ENCODE measurements around the gene PIP4K2B.
"Not testable (repeated sequence)": the region's sequence is repeated elsewhere in the genome, so short reads cannot be mapped to it uniquely, and the experiment has no call there.

PIP4K2B gene

GRCh38 chr17:38730526-38731379 lies 68.6 kb downstream of the PIP4K2B start:
- no peak for DNase-seq (ENCODE audit: low read depth in 2 of 2)

- peak; percentile 58 to 88 for DNase-seq (ENCODE audit: low read depth in 2 of 2)
Observed at GRCh38 chr17:38729886-38730525, 69.3 kb downstream of the PIP4K2B start, which contains the start of gene CISD3. CISD3 (plus strand) TSS chr17:38730341; CDS start chr17:38730359, 18 bp downstream.

GRCh38 chr17:38729368-38729885 lies 69.9 kb downstream of the PIP4K2B start:
- DNase-seq (ENCODE audit: low read depth in 2 of 2) = no peak

- peak; percentile 74 to 81 for DNase-seq (ENCODE audit: low read depth in 2 of 2)
Observed at GRCh38 chr17:38728290-38728831, 71.0 kb downstream of the PIP4K2B start.

GRCh38 chr17:38727736-38728135 lies 71.6 kb downstream of the PIP4K2B start:
- DNase-seq (ENCODE audit: low read depth in 2 of 2) = peak; percentile 76 to 82

GRCh38 chr17:38726145-38726544 lies 73.2 kb downstream of the PIP4K2B start:
- not testable (repeated sequence) for DNase-seq (ENCODE audit: low read depth in 2 of 2)

GRCh38 chr17:38725066-38725465 lies 74.3 kb downstream of the PIP4K2B start:
- DNase-seq (ENCODE audit: low read depth in 2 of 2) = no peak

GRCh38 chr17:38724337-38724988 lies 74.9 kb downstream of the PIP4K2B start:
- no peak for DNase-seq (ENCODE audit: low read depth in 2 of 2)

- no peak for DNase-seq (ENCODE audit: low read depth in 2 of 2)
Observed at GRCh38 chr17:38721802-38722201, 77.6 kb downstream of the PIP4K2B start.

GRCh38 chr17:38720941-38721340 lies 78.4 kb downstream of the PIP4K2B start:
- DNase-seq (ENCODE audit: low read depth in 2 of 2) = no peak

GRCh38 chr17:38719943-38720641 lies 79.3 kb downstream of the PIP4K2B start:
- no peak for DNase-seq (ENCODE audit: low read depth in 2 of 2)

GRCh38 chr17:38719289-38719942 lies 79.9 kb downstream of the PIP4K2B start:
- no peak for DNase-seq (ENCODE audit: low read depth in 2 of 2)

GRCh38 chr17:38717139-38717745 lies 82.1 kb downstream of the PIP4K2B start:
- no peak for DNase-seq (ENCODE audit: low read depth in 2 of 2)

- DNase-seq (ENCODE audit: low read depth in 2 of 2) = no peak
Observed at GRCh38 chr17:38716368-38717005, 82.9 kb downstream of the PIP4K2B start.

All from stimulated activated CD8-positive, alpha-beta memory T cell treated with anti-CD3 and anti-CD28 coated beads, Interleukin-7, amount 100 ng/mL, for 4 hours (primary cell).